Psoas muscle (tissue), 8 donors: ENCODE measurements around the gene CLEC7A. TPM values are rescaled to one million over a fixed set of nuclear protein-coding genes. Genes with fewer than 3 reads are reported as not detected.

Experiments used
- ATAC-seq, 4 donors: fragments of 200-7000 bp; cut with Tn5 transposase; one replicate each; pipeline ENCODE4 v1.9.1; 2020; ENCODE audit warnings: moderate library complexity in 3 of 4, mild to moderate bottlenecking in 2 of 4
- DNase-seq, 2 donors: peaks; one replicate each; pipeline ENCODE4 v3.0.0-alpha.2; 2020
- H3K27ac ChIP-seq: fragments of 200-600 bp; one replicate; pipeline ENCODE4 v1.8.0; 2022
- H3K27me3 ChIP-seq, 3 donors: fragments of 200-600 bp in 1 of 3; one replicate each; pipeline versions ENCODE4 v1.6.1 to v1.8.0; 2013 to 2022; ENCODE audit warnings: low read length in 2 of 3, mild to moderate bottlenecking in 2 of 3, moderate library complexity in 1 of 3; ENCODE audit not compliant: insufficient read depth in 3 of 3
- H3K36me3 ChIP-seq, 2 donors: fragments of 200-600 bp in 1 of 2; one replicate each; pipeline versions ENCODE4 v1.6.1 to v1.8.0; 2013 to 2022; ENCODE audit warnings: low read depth in 1 of 2, mild to moderate bottlenecking in 1 of 2, moderate library complexity in 1 of 2; ENCODE audit not compliant: insufficient read depth in 1 of 2
- H3K4me1 ChIP-seq: fragments of 200-600 bp; one replicate; pipeline ENCODE4 v1.8.0; 2022
- H3K4me3 ChIP-seq: fragments of 200-600 bp; one replicate; pipeline ENCODE4 v1.8.0; 2022; ENCODE audit warnings: mild to moderate bottlenecking
- H3K9me3 ChIP-seq: fragments of 200-600 bp; one replicate; pipeline ENCODE4 v1.8.0; 2022
- WGBS, 3 donors: extraction: QIAGEN DNeasy Blood & Tissue Kit; methylation state at CpG; one replicate each; pipeline versions ENCODE4 v1.1.6 to v1.1.7; 2013; 5-methylcytosine and 5-hydroxymethylcytosine counted together
- intact Hi-C, 2 donors: fragments of 100-400 bp; cut with DNase I; formaldehyde crosslinking; loops; one replicate each; pipeline versions ENCODE4 v1.11.0 to v1.14.2; 2022
- polyA plus RNA-seq, 3 donors: library from polyadenylated mRNA; stranded (reverse); fragments of 200-250 nt; gene quantifications; one replicate each; pipeline ENCODE4 v1.2.3, GENCODE V29; 2013
- total RNA-seq, 4 donors: library from RNA; stranded (reverse); fragmentation: NEBNext Ultra II Directional in 2 of 4; extraction: Animal tissue kit (Norgen Biotek cat#: 25700) in 2 of 4; gene quantifications; one replicate each; pipeline versions ENCODE4 v1.2.1 to v1.2.4, GENCODE V29; 2021 to 2023
- TF ChIP-seq, protein P1 (sequence below): fragments of 200-600 bp; IDR thresholded peaks from one replicate; pipeline ENCODE4 v1.8.0; 2022; ENCODE audit warnings: antibody characterized with exemption
- donor health status: healthy with polysubstance abuse.
- donor health status: DM: no; HTN: no; CAD: no; lungs with moderate emphysema.
- donor health status: Bipolar disorder and iron deficiency.
- donor health status: healthy.
- donor health status: DM: yes; HTN: yes; CAD: no.
- donor health status: DM: no; HTN: no; CAD: no.
- donor health status: DM: no; HTN: no; CAD: no.
- donor health status: DM: yes; HTN: yes; CAD: no.

Gene CLEC7A
- total and polyA plus RNA-seq, 7 donors, result 0.27 to 3.0 (median 1.1) TPM

DNA sequence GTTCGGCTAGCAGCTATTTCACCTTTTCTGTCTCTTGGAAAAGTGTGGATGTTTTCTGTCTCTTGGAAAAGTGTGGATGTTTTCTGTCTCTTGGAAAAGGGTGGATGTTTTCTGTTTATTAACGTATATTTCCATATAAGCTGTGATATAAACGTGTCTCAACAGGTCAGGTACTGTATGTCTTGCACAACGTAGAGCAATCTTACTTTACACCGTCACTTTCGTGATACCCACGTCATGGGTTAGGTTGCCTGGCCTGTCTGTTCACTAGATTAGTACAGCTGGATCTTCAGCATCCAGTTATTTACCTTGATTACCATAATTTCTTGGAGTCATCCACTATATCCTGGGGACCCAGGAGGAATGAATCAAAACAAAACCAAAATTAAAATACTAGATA, 14.1 kb downstream of the CLEC7A start:
- TF ChIP-seq, protein P1, sequence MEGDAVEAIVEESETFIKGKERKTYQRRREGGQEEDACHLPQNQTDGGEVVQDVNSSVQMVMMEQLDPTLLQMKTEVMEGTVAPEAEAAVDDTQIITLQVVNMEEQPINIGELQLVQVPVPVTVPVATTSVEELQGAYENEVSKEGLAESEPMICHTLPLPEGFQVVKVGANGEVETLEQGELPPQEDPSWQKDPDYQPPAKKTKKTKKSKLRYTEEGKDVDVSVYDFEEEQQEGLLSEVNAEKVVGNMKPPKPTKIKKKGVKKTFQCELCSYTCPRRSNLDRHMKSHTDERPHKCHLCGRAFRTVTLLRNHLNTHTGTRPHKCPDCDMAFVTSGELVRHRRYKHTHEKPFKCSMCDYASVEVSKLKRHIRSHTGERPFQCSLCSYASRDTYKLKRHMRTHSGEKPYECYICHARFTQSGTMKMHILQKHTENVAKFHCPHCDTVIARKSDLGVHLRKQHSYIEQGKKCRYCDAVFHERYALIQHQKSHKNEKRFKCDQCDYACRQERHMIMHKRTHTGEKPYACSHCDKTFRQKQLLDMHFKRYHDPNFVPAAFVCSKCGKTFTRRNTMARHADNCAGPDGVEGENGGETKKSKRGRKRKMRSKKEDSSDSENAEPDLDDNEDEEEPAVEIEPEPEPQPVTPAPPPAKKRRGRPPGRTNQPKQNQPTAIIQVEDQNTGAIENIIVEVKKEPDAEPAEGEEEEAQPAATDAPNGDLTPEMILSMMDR, result no peak
- no peak overlapping the region for H3K4me3 ChIP-seq
- no peaks in the 10 kb centered on the region for H3K9me3 ChIP-seq
- H3K27ac ChIP-seq, result no peak overlapping the region
- DNase-seq, result no peak
- H3K4me1 ChIP-seq, result no peaks in the 10 kb centered on the region
- intact Hi-C loops, result no loop called here
- WGBS, 3 donors, result 86 to 89% (median 87%) methylated on average over 7 of the region's 7 CpGs
- ATAC-seq, result no peak
- H3K36me3 ChIP-seq, result no peaks in the 10 kb centered on the region
- H3K27me3 ChIP-seq, result no peaks in the 10 kb centered on the region

DNA sequence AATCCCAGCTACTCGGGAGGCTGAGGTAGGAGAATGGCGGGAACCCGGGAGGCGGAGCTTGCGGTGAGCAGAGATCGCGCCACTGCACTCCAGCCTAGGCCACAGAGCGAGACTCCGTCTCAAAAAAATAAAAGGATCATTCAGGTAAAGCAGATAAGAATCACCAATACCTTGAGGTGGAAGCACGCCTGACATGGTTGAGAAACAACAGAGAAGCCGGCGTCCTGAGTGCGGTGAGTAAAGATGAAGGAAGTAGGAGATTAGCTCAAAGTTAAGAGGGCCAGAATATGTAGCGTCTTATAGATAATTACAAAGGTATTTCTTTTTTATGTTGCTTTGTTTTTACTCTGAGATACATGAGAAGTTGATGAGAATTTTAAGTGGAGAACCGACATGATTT, 14.7 kb downstream of the CLEC7A start:
- 90 to 92% (median 92%) methylated on average over 15 of the region's 15 CpGs for WGBS, 3 donors
- DNase-seq (no peak), ATAC-seq (no peak)
- Histone ChIP-seq H3K4me3 (no peak overlapping the region), H3K9me3 (no peaks in the 10 kb centered on the region), H3K27ac (no peak overlapping the region), H3K36me3 (no peaks in the 10 kb centered on the region), H3K4me1 (no peaks in the 10 kb centered on the region), H3K27me3 (no peaks in the 10 kb centered on the region)
- intact Hi-C loops, result no loop called here
- TF ChIP-seq, protein P1, result no peak

DNA sequence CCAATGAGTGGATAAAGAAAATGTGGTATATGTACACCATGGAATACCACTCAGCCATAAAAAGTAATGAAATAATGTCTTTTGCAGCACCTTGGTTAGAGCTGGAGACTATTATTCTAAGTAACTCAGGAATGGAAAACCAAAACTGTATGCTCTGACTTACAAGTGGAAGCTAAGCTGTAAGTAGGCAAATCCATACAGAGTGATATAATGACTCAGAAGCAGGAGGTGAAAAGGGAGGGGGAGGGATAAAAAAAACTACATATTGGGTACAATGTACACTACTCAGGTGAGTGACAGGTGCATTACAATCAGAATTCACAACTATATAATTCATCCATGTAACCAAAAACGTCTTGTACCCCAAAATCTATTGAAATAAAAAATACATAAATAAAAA, 16.1 kb downstream of the CLEC7A start:
- intact Hi-C loops, result no loop called here
- H3K4me3 ChIP-seq, result no peak overlapping the region
- TF ChIP-seq, protein P1, result no peak
- no peak for DNase-seq
- no peaks in the 10 kb centered on the region for H3K27me3 ChIP-seq
- 44 to 54% (median 54%) methylated on average over 1 of the region's 1 CpG for WGBS, 3 donors
- no peaks in the 10 kb centered on the region for H3K9me3 ChIP-seq
- no peak overlapping the region for H3K27ac ChIP-seq
- H3K4me1 ChIP-seq, result no peaks in the 10 kb centered on the region
- no peak for ATAC-seq
- no peaks in the 10 kb centered on the region for H3K36me3 ChIP-seq

DNA sequence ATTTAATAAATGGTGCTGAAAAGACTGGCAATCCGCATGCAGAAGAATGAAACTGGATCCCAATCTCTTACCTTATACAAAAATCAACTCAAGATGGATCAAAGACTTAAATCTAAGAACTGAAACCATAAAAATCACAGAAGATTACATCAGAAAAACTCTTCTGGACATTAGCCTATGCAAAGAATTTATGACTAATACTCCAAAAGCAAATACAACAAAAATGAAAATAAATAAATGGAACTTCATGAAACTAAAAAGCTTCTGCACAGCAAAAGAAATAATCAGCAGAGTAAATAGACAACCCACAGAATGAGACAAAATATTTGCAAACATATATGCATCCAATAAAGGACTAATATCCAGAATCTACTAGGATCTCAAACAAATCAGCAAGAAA, 16.9 kb downstream of the CLEC7A start:
- no peaks in the 10 kb centered on the region for H3K9me3 ChIP-seq
- ATAC-seq (no peak), DNase-seq (no peak)
- H3K27ac ChIP-seq, result no peak overlapping the region
- no peak overlapping the region for H3K4me3 ChIP-seq
- TF ChIP-seq, protein P1, result no peak
- intact Hi-C loops, result no loop called here
- H3K4me1 ChIP-seq, result no peaks in the 10 kb centered on the region
- no peaks in the 10 kb centered on the region for H3K36me3 ChIP-seq
- no peaks in the 10 kb centered on the region for H3K27me3 ChIP-seq
- WGBS, 3 donors, result 70 to 84% (median 76%) methylated on average over 1 of the region's 1 CpG

DNA sequence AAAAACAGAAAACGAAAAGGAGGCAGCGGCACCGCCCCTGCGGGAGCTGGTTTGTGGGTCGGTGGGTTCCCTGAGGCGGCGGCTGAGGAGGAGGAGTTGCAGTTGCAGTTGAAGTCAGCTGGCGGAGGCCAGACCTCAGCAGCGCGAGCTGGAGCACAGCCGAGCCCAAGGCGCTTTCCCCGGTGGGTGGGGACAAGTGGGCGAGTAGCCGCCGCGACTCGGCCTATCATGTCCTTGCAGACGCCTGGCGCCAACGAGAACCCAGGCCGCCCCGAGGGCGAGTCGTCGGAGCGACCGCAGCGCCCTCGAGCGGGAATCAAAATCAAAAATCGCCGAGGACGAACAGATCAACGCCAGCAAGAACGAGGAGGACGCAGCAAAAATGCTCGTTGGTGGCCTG, 18.5 kb downstream of the CLEC7A start:
- Histone ChIP-seq H3K27me3 (no peaks in the 10 kb centered on the region), H3K9me3 (no peaks in the 10 kb centered on the region), H3K36me3 (no peaks in the 10 kb centered on the region), H3K4me1 (no peaks in the 10 kb centered on the region), H3K4me3 (no peak overlapping the region), H3K27ac (no peak overlapping the region)
- intact Hi-C loops, result no loop called here
- ATAC-seq (no peak), DNase-seq (no peak)
- TF ChIP-seq, protein P1, result no peak
- 86 to 91% (median 87%) methylated on average over 38 of the region's 38 CpGs for WGBS, 3 donors
